Measurements from ENCODE around the gene M6PR.

GRCh38 chr12:8993827-8994226 lies 44.4 kb upstream of the M6PR start:
- TF ChIP-seq BHLHE40 (IDR thresholded peaks at IDR 0.05; ENCODE audit: borderline replicate concordance) (no peak), TARDBP (IDR thresholded peaks at IDR 0.05) (no peak), ARNT (IDR thresholded peaks at IDR 0.05) (no peak), SUZ12 (IDR thresholded peaks at IDR 0.05) (no peak)

Measured in HEK293T (cell line).